Loucy (cell line): ENCODE data around the gene MYL6.
A peak's percentile ranks its signal among the peaks of the same experiment; 100 is the strongest.

ENCODE experiments used
- H2AFZ ChIP-seq: fragments of 200-600 bp; sonication (generic); 2 replicates; pipeline ENCODE4 v1.6.0; 2016; ENCODE audit warnings: antibody characterized with exemption, mild to moderate bottlenecking, low read length, moderate library complexity
- H3F3A ChIP-seq: fragments of 200-600 bp; 2 replicates; pipeline ENCODE4 v1.6.0; 2016; ENCODE audit warnings: antibody characterized with exemption, low read depth, mild to moderate bottlenecking
- H3K27me3 ChIP-seq: fragments of 200-600 bp; sonication (generic); 2 replicates; pipeline ENCODE4 v1.6.1; 2014; ENCODE audit warnings: low read length, mild to moderate bottlenecking; ENCODE audit not compliant: insufficient read depth, poor library complexity, severe bottlenecking
- H3K36me3 ChIP-seq: fragments of 200-600 bp; sonication (generic); 2 replicates; pipeline ENCODE4 v1.6.1; 2016; ENCODE audit warnings: low read length; ENCODE audit not compliant: insufficient read depth
- H3K4me1 ChIP-seq: fragments of 200-600 bp; sonication (generic); 2 replicates; pipeline ENCODE4 v1.5.1; 2014; ENCODE audit warnings: low read length, mild to moderate bottlenecking; ENCODE audit not compliant: insufficient read depth, poor library complexity, severe bottlenecking
- H3K4me2 ChIP-seq: fragments of 200-600 bp; sonication (generic); 2 replicates; pipeline ENCODE4 v1.6.0; 2014; ENCODE audit warnings: antibody characterized with exemption, low read length, low read depth, mild to moderate bottlenecking; ENCODE audit not compliant: poor library complexity, severe bottlenecking
- H3K4me3 ChIP-seq: fragments of 200-600 bp; sonication (generic); 2 replicates; pipeline ENCODE4 v1.5.1; 2014; ENCODE audit warnings: low read length, mild to moderate bottlenecking, mixed read lengths; ENCODE audit not compliant: poor library complexity, severe bottlenecking
- H3K79me2 ChIP-seq: fragments of 200-600 bp; sonication (generic); 2 replicates; pipeline ENCODE4 v1.6.1; 2014; ENCODE audit warnings: low read length; ENCODE audit not compliant: insufficient read depth
- H3K9ac ChIP-seq: fragments of 200-600 bp; sonication (generic); 2 replicates; pipeline ENCODE4 v1.6.0; 2014; ENCODE audit warnings: mild to moderate bottlenecking, low read depth, low read length, moderate library complexity; ENCODE audit not compliant: poor library complexity, severe bottlenecking
- H3K9me2 ChIP-seq: fragments of 200-600 bp; sonication (generic); replicated peaks from 2 replicates; pipeline ENCODE4 v1.6.1; 2016; ENCODE audit warnings: low read depth, low read length, mixed read lengths
- H3K9me3 ChIP-seq: fragments of 200-600 bp; sonication (generic); 2 replicates; pipeline ENCODE4 v1.6.1; 2014; ENCODE audit warnings: mild to moderate bottlenecking, antibody characterized with exemption, low read length, low read depth; ENCODE audit not compliant: insufficient read depth
- H4K20me1 ChIP-seq: fragments of 200-600 bp; sonication (generic); 2 replicates; pipeline ENCODE4 v1.6.0; 2014; ENCODE audit warnings: antibody characterized with exemption, low read length, mild to moderate bottlenecking; ENCODE audit not compliant: insufficient read depth, poor library complexity, severe bottlenecking
- EZH2phosphoT487 ChIP-seq: fragments of 200-600 bp; IDR thresholded peaks from 2 replicates; pipeline ENCODE4 v1.6.1; 2018; ENCODE audit warnings: antibody characterized with exemption, mild to moderate bottlenecking, moderate library complexity, borderline replicate concordance
- TF ChIP-seq, protein P1 (sequence below): fragments of 200-600 bp; sonication (generic); conservative IDR thresholded peaks from 2 replicates; pipeline ENCODE4 v1.5.1; 2014; ENCODE audit warnings: mild to moderate bottlenecking, antibody characterized with exemption, low read length

Gene MYL6

DNA sequence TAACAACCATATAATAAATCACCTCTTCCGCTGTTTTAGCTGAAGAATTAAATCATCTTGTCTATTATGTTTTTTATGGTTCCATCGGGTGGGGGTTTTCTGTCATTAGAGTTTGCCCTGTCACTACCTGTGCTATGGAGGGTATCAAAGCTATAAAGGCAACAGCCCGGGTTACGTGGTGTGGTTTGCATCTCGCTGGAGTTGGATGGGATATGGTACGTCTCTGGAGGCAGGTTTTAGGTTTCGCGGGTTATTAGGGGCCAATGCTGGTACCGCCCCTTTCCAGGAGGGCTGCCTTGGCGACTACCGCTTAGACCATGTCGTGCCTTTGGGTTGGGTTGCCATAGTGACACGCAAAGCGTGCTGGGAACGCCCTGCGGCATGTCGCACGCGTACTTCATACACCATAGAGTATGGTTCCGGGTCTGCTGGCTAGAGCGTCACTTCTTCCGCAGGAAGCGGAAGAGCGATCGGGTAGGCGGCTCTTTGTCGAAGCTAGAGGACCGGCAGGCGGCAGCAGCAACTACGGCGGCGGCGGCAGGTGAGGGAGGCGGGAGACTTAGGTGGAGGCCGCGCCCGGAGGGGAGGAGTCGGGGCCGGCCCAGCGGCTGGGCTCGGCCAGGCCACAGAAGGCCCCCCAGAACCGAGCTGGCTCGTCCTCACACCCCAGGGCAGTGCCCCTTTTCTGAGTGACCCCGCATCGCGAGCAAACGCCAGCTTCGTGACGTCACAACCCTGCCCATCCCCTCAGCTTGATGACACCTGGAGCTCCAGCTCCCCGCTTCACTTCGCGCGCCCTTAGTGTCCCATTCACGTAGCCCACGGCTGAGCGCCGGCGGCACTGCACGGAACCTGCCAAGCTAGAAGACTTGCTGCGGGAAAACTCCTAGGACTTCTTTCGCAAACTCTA lies 40.1 kb upstream of the MYL6 start, which contains the start of gene ZC3H10:
Gene ZC3H10, plus strand, starts transcription at position 489 of the 910 bp plus-strand sequence. CDS start 2,297 bp downstream, outside the sequence.
- H2AFZ ChIP-seq: 0 out of 2 replicates have a peak within 1 kb of the TSS, but pooled peaks have one; percentile 9
- TF ChIP-seq, protein P1, sequence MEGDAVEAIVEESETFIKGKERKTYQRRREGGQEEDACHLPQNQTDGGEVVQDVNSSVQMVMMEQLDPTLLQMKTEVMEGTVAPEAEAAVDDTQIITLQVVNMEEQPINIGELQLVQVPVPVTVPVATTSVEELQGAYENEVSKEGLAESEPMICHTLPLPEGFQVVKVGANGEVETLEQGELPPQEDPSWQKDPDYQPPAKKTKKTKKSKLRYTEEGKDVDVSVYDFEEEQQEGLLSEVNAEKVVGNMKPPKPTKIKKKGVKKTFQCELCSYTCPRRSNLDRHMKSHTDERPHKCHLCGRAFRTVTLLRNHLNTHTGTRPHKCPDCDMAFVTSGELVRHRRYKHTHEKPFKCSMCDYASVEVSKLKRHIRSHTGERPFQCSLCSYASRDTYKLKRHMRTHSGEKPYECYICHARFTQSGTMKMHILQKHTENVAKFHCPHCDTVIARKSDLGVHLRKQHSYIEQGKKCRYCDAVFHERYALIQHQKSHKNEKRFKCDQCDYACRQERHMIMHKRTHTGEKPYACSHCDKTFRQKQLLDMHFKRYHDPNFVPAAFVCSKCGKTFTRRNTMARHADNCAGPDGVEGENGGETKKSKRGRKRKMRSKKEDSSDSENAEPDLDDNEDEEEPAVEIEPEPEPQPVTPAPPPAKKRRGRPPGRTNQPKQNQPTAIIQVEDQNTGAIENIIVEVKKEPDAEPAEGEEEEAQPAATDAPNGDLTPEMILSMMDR: peak; percentile 43
- TF ChIP-seq EZH2phosphoT487: no peak

DNA sequence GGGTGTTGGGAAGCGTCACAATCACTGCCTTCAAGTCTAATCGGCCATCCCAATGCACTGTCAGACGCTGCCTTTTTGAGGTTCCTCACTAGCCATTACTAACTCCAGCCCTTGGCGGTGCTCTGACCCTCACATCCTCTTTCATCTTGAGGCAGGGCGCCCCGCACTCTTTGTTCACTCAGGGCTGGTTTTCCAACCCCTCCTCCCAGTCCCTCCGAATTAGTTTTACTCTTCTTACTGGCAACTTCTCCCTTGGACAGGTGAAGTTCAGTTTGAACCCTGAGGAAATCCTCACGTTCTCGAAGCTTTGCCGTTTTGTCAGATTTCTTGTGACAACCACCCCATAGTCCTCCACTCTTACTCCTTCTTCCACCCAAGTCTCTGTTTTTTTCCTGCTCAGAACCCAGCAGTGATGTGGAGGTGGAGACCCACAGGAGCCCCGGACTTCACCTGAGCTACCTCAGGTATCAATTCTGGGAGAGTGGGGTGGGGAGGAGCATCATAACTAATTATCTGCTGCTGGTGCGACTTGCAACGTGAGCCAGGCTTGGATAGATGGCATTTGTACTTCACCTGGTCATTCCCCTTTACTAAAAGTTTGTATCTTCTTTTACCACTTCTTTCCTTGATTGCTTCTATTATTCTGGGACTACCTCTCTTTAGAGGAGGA lies 39.3 kb upstream of the MYL6 start:
- peaks cover 14% of the 10 kb centered on the region for H4K20me1 ChIP-seq
- H3K9me3 ChIP-seq: no peaks in the 10 kb centered on the region
- peak overlapping the region; percentile 99 for H3K4me3 ChIP-seq
- peaks cover 12% of the 10 kb centered on the region for H3K36me3 ChIP-seq
- peak overlapping the region; percentile 97 for H3K4me2 ChIP-seq
- peaks cover 18% of the 10 kb centered on the region for H3K4me1 ChIP-seq
- H3F3A ChIP-seq: peaks cover 12% of the 10 kb centered on the region
- H3K9ac ChIP-seq: peak overlapping the region; percentile 80
- 0 out of 2 replicates have a peak overlapping the region, but pooled peaks have one; percentile 9 for H2AFZ ChIP-seq
- TF ChIP-seq, protein P1: no peak
- no peak for TF ChIP-seq EZH2phosphoT487
- no peaks in the 10 kb centered on the region for H3K9me2 ChIP-seq
- peaks cover 7% of the 10 kb centered on the region for H3K27me3 ChIP-seq
- H3K79me2 ChIP-seq: peaks cover 35% of the 10 kb centered on the region

More for the DNA sequence above, 40.1 kb upstream of the MYL6 start, which contains the start of gene ZC3H10:
- no peaks in the 10 kb centered on the region for H3K9me3 ChIP-seq
- no peaks in the 10 kb centered on the region for H3K9me2 ChIP-seq
- peaks cover 35% of the 10 kb centered on the region for H3K79me2 ChIP-seq
- H3K4me1 ChIP-seq: peaks cover 18% of the 10 kb centered on the region
- peaks cover 7% of the 10 kb centered on the region for H3K27me3 ChIP-seq
- peaks cover 14% of the 10 kb centered on the region for H4K20me1 ChIP-seq
- peaks cover 19% of the 10 kb centered on the region for H3K36me3 ChIP-seq
- peak within 1 kb of the TSS; percentile 97 for H3K4me2 ChIP-seq
- H3K4me3 ChIP-seq: peak within 1 kb of the TSS; percentile 99
- peak within 1 kb of the TSS; percentile 99 for H3K9ac ChIP-seq
- H3F3A ChIP-seq: peaks cover 20% of the 10 kb centered on the region

DNA sequence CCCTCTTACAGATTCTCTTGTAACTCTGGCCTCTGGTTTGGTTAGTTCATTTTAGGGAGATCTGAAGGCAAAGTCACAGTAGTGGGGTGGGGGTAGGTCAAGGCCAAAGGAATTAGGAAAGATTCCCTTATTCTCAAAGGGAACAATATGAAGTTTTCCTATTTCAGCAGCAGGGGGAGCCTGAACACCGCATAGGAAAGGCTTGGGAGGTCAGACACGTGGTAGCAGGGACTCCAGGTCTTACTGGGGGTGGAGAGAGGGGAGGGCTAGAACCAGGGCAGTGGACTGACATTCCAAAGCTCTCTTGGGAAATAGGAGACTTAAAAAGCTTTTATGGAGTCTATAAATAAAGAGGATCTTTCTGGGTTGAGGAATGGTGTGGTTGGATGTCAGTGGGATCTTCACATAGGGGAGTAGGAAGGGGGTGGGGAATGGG lies 38.8 kb upstream of the MYL6 start:
- Histone ChIP-seq H3K79me2 (peaks cover 40% of the 10 kb centered on the region), H3F3A (peaks cover 10% of the 10 kb centered on the region), H3K9ac (peak overlapping the region; percentile 80), H3K4me1 (peaks cover 18% of the 10 kb centered on the region), H3K9me3 (no peaks in the 10 kb centered on the region), H3K4me2 (peak overlapping the region; percentile 97), H3K27me3 (peaks cover 7% of the 10 kb centered on the region), H3K9me2 (no peaks in the 10 kb centered on the region), H3K4me3 (peak overlapping the region; percentile 99), H2AFZ (no peak overlapping the region), H3K36me3 (peaks cover 7% of the 10 kb centered on the region; the same call in 1 of the 2 replicates), H4K20me1 (peaks cover 14% of the 10 kb centered on the region)
- TF ChIP-seq EZH2phosphoT487: no peak
- TF ChIP-seq, protein P1: peak; percentile 82
